Neural progenitor cell (in vitro differentiated cells): ENCODE results near the gene LRRC51. TPM values are rescaled to one million over a fixed set of nuclear protein-coding genes. Genes with fewer than 3 reads are reported as not detected.
A peak's percentile ranks its signal among the peaks of the same experiment; 100 is the strongest.

ENCODE experiments used
- DNase-seq: peaks from one replicate; pipeline ENCODE4 v3.0.0-alpha.2; 2016; ENCODE audit warnings: low spot score
- H2AFZ ChIP-seq: fragments of 200-600 bp; sonication (generic); replicated peaks from 2 replicates; pipeline ENCODE4 v1.6.1; 2016; ENCODE audit warnings: antibody characterized with exemption
- H3F3A ChIP-seq: fragments of 200-600 bp; sonication (generic); 2 replicates; pipeline ENCODE4 v1.6.1; 2016; ENCODE audit warnings: antibody characterized with exemption, low read depth
- H3K27ac ChIP-seq: fragments of 200-600 bp; sonication (generic); 2 replicates; pipeline ENCODE4 v1.5.1; 2016; ENCODE audit warnings: mild to moderate bottlenecking
- H3K27me3 ChIP-seq: fragments of 200-600 bp; sonication (generic); 2 replicates; pipeline ENCODE4 v1.6.1; 2016; ENCODE audit warnings: mild to moderate bottlenecking, moderate library complexity
- H3K36me3 ChIP-seq: fragments of 200-600 bp; sonication (generic); 2 replicates; pipeline ENCODE4 v1.5.1; 2016
- H3K4me1 ChIP-seq: fragments of 200-600 bp; sonication (generic); 2 replicates; pipeline ENCODE4 v1.6.1; 2016; ENCODE audit warnings: mixed run types
- H3K4me2 ChIP-seq: fragments of 200-600 bp; sonication (generic); 2 replicates; pipeline ENCODE4 v1.6.1; 2016
- H3K4me3 ChIP-seq: fragments of 200-600 bp; sonication (generic); 2 replicates; pipeline ENCODE4 v1.5.1; 2016
- H3K79me2 ChIP-seq: fragments of 200-600 bp; sonication (generic); 2 replicates; pipeline ENCODE4 v1.6.1; 2016; ENCODE audit warnings: low read depth
- H3K9ac ChIP-seq: fragments of 200-600 bp; sonication (generic); 2 replicates; pipeline ENCODE4 v1.6.1; 2016
- H3K9me3 ChIP-seq: fragments of 200-600 bp; sonication (generic); 2 replicates; pipeline ENCODE4 v1.5.1; 2016; ENCODE audit warnings: low read depth
- H4K20me1 ChIP-seq: fragments of 200-600 bp; sonication (generic); 2 replicates; pipeline ENCODE4 v1.6.1; 2016; ENCODE audit warnings: low read depth
- H3K27ac Mint-ChIP-seq: 3 replicates; pipeline ENCODE4 v1.8.0; 2021; ENCODE audit warnings: mixed read lengths
- H3K27me3 Mint-ChIP-seq: 2 replicates; pipeline ENCODE4 v1.8.0; 2022; ENCODE audit warnings: low read depth, mild to moderate bottlenecking, inconsistent platforms, moderate library complexity, mixed read lengths; ENCODE audit not compliant: insufficient read depth
- H3K36me3 Mint-ChIP-seq: 3 replicates; pipeline ENCODE4 v1.8.0; 2021; ENCODE audit warnings: mixed read lengths
- H3K4me1 Mint-ChIP-seq: 3 replicates; pipeline ENCODE4 v1.8.0; 2021; ENCODE audit warnings: mixed read lengths
- H3K4me3 Mint-ChIP-seq: 3 replicates; pipeline ENCODE4 v1.8.0; 2021; ENCODE audit warnings: mild to moderate bottlenecking, moderate library complexity, mixed read lengths
- H3K9me3 Mint-ChIP-seq: 3 replicates; pipeline ENCODE4 v1.8.0; 2020; ENCODE audit warnings: mixed read lengths
- EZH2 ChIP-seq: fragments of 200-600 bp; sonication (generic); IDR thresholded peaks from 2 replicates; pipeline ENCODE4 v1.6.1; 2017; ENCODE audit warnings: antibody characterized with exemption, mild to moderate bottlenecking, moderate library complexity
- EZH2phosphoT487 ChIP-seq: fragments of 200-600 bp; sonication (generic); IDR thresholded peaks from 2 replicates; pipeline ENCODE4 v1.6.1; 2017; ENCODE audit warnings: antibody characterized with exemption
- total RNA-seq: library from RNA; depleted of rRNA; stranded (reverse); fragments of >200 nt; gene quantifications from 2 replicates; pipeline ENCODE4 v1.2.3, GENCODE V29; 2015; ENCODE audit warnings: low replicate concordance
- TF ChIP-seq, protein P1 (sequence below): fragments of 200-600 bp; sonication (generic); IDR thresholded peaks from 2 replicates; pipeline ENCODE4 v1.5.1; 2017; ENCODE audit warnings: antibody characterized with exemption, mild to moderate bottlenecking

The LRRC51 gene
- total RNA-seq, 1 donor from 2014 or later: 10.5 TPM

DNA sequence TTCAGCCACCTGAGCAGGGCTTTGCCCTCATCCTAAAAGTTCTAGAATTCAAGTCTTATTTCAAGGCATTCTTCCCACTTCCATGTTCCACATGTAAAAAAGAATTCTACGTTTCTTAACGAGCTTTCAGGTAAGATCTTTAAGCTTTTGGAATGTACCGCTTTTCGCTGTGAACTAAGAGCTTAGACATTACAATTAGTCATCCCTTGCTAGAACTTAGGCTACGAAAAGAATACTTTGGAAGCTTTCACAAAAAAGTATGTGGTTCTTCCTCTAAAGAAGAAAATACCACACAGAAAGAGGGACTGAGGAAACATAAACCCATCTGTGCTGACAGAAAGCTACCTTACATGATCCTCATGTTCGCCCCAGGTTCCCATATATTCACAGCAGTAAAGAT lies 2.2 kb upstream of the LRRC51 start:
- no peak for DNase-seq
- Histone ChIP-seq H3K27me3 (no peaks in the 10 kb centered on the region), H3K36me3 (no peaks in the 10 kb centered on the region), H3K4me1 (peaks cover 16% of the 10 kb centered on the region), H4K20me1 (peaks cover 55% of the 10 kb centered on the region), H2AFZ (no peak overlapping the region), H3K27ac (no peak overlapping the region), H3K4me3 (peak overlapping the region; percentile 85), H3F3A (peaks cover 15% of the 10 kb centered on the region), H3K4me2 (peak overlapping the region; percentile 81), H3K9me3 (no peaks in the 10 kb centered on the region), H3K9ac (peak overlapping the region; percentile 41), H3K79me2 (peaks cover 67% of the 10 kb centered on the region)
- Mint-ChIP-seq H3K27me3 (peaks cover 2% of the 10 kb centered on the region), H3K27ac (no peak overlapping the region), H3K4me3 (peak overlapping the region; percentile 90), H3K36me3 (peaks cover 5% of the 10 kb centered on the region), H3K4me1 (peaks cover 35% of the 10 kb centered on the region), H3K9me3 (no peaks in the 10 kb centered on the region)
- TF ChIP-seq, protein P1, sequence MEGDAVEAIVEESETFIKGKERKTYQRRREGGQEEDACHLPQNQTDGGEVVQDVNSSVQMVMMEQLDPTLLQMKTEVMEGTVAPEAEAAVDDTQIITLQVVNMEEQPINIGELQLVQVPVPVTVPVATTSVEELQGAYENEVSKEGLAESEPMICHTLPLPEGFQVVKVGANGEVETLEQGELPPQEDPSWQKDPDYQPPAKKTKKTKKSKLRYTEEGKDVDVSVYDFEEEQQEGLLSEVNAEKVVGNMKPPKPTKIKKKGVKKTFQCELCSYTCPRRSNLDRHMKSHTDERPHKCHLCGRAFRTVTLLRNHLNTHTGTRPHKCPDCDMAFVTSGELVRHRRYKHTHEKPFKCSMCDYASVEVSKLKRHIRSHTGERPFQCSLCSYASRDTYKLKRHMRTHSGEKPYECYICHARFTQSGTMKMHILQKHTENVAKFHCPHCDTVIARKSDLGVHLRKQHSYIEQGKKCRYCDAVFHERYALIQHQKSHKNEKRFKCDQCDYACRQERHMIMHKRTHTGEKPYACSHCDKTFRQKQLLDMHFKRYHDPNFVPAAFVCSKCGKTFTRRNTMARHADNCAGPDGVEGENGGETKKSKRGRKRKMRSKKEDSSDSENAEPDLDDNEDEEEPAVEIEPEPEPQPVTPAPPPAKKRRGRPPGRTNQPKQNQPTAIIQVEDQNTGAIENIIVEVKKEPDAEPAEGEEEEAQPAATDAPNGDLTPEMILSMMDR: no peak
- no peak for TF ChIP-seq EZH2
- no peak for TF ChIP-seq EZH2phosphoT487

GRCh38 chr11:72079819-72080325 lies 778 bp upstream of the LRRC51 start:
- Mint-ChIP-seq H3K27me3 (peaks cover 2% of the 10 kb centered on the region), H3K4me1 (peaks cover 34% of the 10 kb centered on the region), H3K36me3 (peaks cover 4% of the 10 kb centered on the region), H3K27ac (peak overlapping the region; percentile 31), H3K4me3 (peak overlapping the region; percentile 90), H3K9me3 (no peaks in the 10 kb centered on the region)
- Histone ChIP-seq H3K4me2 (peak overlapping the region; percentile 81), H3K36me3 (no peaks in the 10 kb centered on the region), H3F3A (peaks cover 15% of the 10 kb centered on the region), H4K20me1 (peaks cover 43% of the 10 kb centered on the region), H3K9me3 (no peaks in the 10 kb centered on the region), H3K9ac (peak overlapping the region; percentile 41), H3K4me3 (peak overlapping the region; percentile 85), H2AFZ (no peak overlapping the region), H3K27me3 (no peaks in the 10 kb centered on the region), H3K4me1 (peaks cover 16% of the 10 kb centered on the region), H3K79me2 (peaks cover 53% of the 10 kb centered on the region), H3K27ac (peak overlapping the region; percentile 80)
- no peak for DNase-seq
- TF ChIP-seq EZH2phosphoT487 (no peak), EZH2 (no peak)
- TF ChIP-seq, protein P1: no peak

GRCh38 chr11:72081184-72081644 lies 564 bp downstream of the LRRC51 start:
- Mint-ChIP-seq H3K4me1 (peaks cover 34% of the 10 kb centered on the region), H3K36me3 (no peaks in the 10 kb centered on the region), H3K27me3 (peaks cover 2% of the 10 kb centered on the region), H3K9me3 (no peaks in the 10 kb centered on the region), H3K4me3 (peak overlapping the region; percentile 90), H3K27ac (peak overlapping the region; percentile 100)
- H3K4me3 ChIP-seq: peak overlapping the region; percentile 46
- no peaks in the 10 kb centered on the region for H3K9me3 ChIP-seq
- H2AFZ ChIP-seq: peak overlapping the region; percentile 43
- peaks cover 25% of the 10 kb centered on the region for H3F3A ChIP-seq
- H3K4me1 ChIP-seq: peaks cover 16% of the 10 kb centered on the region
- peak overlapping the region; percentile 67 for H3K4me2 ChIP-seq
- no peak for DNase-seq
- no peak overlapping the region for H3K9ac ChIP-seq
- H3K27me3 ChIP-seq: no peaks in the 10 kb centered on the region
- TF ChIP-seq, protein P1: no peak
- TF ChIP-seq EZH2 (no peak), EZH2phosphoT487 (no peak)
- H4K20me1 ChIP-seq: peaks cover 33% of the 10 kb centered on the region
- H3K27ac ChIP-seq: peak overlapping the region; percentile 65
- peaks cover 39% of the 10 kb centered on the region for H3K79me2 ChIP-seq
- no peaks in the 10 kb centered on the region for H3K36me3 ChIP-seq
